GM23338 (cell line): ENCODE data around the gene COL4A3.

ENCODE experiments used
- CTCF ChIP-seq, 2 experiments: fragments of 200-600 bp in 1 of 2; sonication (generic) in 1 of 2; conservative IDR thresholded peaks; 2 replicates each; pipeline versions ENCODE4 v1.5.1 to v1.6.1; 2016 to 2017; ENCODE audit warnings: antibody characterized with exemption in 2 of 2, low read depth in 2 of 2, mild to moderate bottlenecking in 2 of 2, moderate library complexity in 1 of 2
- EZH2 ChIP-seq: fragments of 200-600 bp; sonication (generic); IDR thresholded peaks from one replicate; pipeline ENCODE4 v1.8.0; 2017; ENCODE audit warnings: antibody characterized with exemption, mild to moderate bottlenecking, low read depth; ENCODE audit not compliant: unreplicated experiment
- EZH2phosphoT487 ChIP-seq: fragments of 200-600 bp; sonication (generic); IDR thresholded peaks from one replicate; pipeline ENCODE4 v1.8.1; 2018; ENCODE audit warnings: antibody characterized with exemption; ENCODE audit not compliant: unreplicated experiment
- JUNB ChIP-seq: IDR thresholded peaks from one replicate; pipeline ENCODE4 v1.6.1; 2016; ENCODE audit warnings: antibody characterized with exemption; ENCODE audit not compliant: unreplicated experiment
- POLR2AphosphoS5 ChIP-seq: IDR thresholded peaks from 2 replicates; pipeline ENCODE4 v1.6.1; 2016; ENCODE audit warnings: antibody characterized with exemption, low read depth

- TF ChIP-seq CTCF (conservative IDR thresholded peaks at IDR 0.05; ENCODE audit: low read depth in 2 of 2) (no peak), POLR2AphosphoS5 (no peak), EZH2 (no peak), EZH2phosphoT487 (no peak), JUNB (no peak)
Observed at GRCh38 chr2:227177592-227178336, 13.3 kb downstream of the COL4A3 start.
